Measurements from ENCODE around the gene MUC5AC. TPM values are rescaled to one million over a fixed set of nuclear protein-coding genes. Genes with fewer than 3 reads are reported as not detected.

The MUC5AC gene
- total and polyA plus RNA-seq, 2 of the 13 experiments (the other 11 are each of a cell fraction or from before 2014, with no cell fraction given): under 0.01 TPM; not detected in 1

DNA sequence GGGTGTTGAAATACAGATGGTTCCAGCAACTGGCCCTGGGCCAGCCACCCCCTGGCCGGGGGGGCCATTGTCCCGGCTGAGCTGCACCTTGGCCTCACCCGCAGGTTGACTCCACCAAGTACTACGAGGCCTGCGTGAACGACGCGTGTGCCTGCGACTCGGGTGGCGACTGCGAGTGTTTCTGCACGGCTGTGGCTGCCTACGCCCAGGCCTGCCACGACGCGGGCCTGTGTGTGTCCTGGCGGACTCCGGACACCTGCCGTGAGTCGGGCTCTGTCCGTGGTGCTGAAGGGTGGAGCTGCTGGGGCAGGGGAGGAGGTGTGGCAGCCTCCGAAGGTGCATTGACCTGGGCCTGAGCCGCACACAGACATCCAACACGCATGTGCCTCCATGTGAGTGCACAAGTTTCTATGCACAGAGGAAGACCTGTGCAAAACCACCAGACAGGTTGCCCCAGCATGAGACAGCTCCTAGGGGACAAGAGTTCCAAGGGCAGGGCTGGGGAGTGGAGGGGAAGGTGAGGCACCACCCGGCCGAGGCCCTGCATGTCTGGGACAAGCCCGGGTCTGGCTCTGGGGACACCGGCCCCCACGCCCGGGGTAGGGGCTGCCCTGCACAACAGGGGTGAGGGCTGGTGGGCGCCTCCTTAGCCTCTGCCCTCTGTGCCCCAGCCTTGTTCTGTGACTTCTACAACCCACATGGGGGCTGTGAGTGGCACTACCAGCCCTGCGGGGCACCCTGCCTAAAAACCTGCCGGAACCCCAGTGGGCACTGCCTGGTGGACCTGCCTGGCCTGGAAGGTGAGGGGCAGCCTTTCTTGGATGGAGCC, 81.2 kb downstream of the MUC5AC start (continued):
- TF ChIP-seq, protein P1, sequence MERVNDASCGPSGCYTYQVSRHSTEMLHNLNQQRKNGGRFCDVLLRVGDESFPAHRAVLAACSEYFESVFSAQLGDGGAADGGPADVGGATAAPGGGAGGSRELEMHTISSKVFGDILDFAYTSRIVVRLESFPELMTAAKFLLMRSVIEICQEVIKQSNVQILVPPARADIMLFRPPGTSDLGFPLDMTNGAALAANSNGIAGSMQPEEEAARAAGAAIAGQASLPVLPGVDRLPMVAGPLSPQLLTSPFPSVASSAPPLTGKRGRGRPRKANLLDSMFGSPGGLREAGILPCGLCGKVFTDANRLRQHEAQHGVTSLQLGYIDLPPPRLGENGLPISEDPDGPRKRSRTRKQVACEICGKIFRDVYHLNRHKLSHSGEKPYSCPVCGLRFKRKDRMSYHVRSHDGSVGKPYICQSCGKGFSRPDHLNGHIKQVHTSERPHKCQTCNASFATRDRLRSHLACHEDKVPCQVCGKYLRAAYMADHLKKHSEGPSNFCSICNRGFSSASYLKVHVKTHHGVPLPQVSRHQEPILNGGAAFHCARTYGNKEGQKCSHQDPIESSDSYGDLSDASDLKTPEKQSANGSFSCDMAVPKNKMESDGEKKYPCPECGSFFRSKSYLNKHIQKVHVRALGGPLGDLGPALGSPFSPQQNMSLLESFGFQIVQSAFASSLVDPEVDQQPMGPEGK (CRISPR knock-in tag; IDR thresholded peaks at IDR 0.05): peak; percentile 25
- no peak for TF ChIP-seq SRSF9 (IDR thresholded peaks at IDR 0.05; ENCODE audit: borderline replicate concordance, insufficient read depth, low read depth, low read length, poor library complexity, severe bottlenecking)
- TF ChIP-seq MAZ (IDR thresholded peaks at IDR 0.05; ENCODE audit: borderline replicate concordance, low read depth, low read length): no peak
- TF ChIP-seq MAZ (CRISPR knock-in tag; IDR thresholded peaks at IDR 0.05; ENCODE audit: low read depth): peak; percentile 73
- TF ChIP-seq ZNF589 (CRISPR knock-in tag; conservative IDR thresholded peaks at IDR 0.05): 0 out of 2 replicates have a peak, but pooled peaks have one; percentile 67
- TF ChIP-seq EED (CRISPR knock-in tag; IDR thresholded peaks at IDR 0.05): no peak
- 0 out of 2 replicates have a peak, but pooled peaks have one; percentile 59 for TF ChIP-seq ZNF30 (CRISPR knock-in tag; IDR thresholded peaks at IDR 0.05)
- TF ChIP-seq STAT5B (CRISPR knock-in tag; IDR thresholded peaks at IDR 0.05): 0 out of 2 replicates have a peak, but pooled peaks have one; percentile 66
- no peak for TF ChIP-seq NFRKB (IDR thresholded peaks at IDR 0.05)
- no peak for TF ChIP-seq RFXANK (CRISPR knock-in tag; IDR thresholded peaks at IDR 0.05)
- no peak for TF ChIP-seq ZFAT (CRISPR knock-in tag; conservative IDR thresholded peaks at IDR 0.05)
- TF ChIP-seq ZIK1 (CRISPR knock-in tag; IDR thresholded peaks at IDR 0.05; ENCODE audit: borderline replicate concordance, low read depth): peak; percentile 62; the same call in 1 of the 2 replicates
- 0 out of 2 replicates have a peak, but pooled peaks have one; percentile 59 for TF ChIP-seq MIER3 (CRISPR knock-in tag; IDR thresholded peaks at IDR 0.05; ENCODE audit: borderline replicate concordance)
- TF ChIP-seq ZBTB7B (CRISPR knock-in tag; IDR thresholded peaks at IDR 0.05): no peak
- 0 out of 2 replicates have a peak, but pooled peaks have one; percentile 28 for TF ChIP-seq SALL2 (CRISPR knock-in tag; IDR thresholded peaks at IDR 0.05)
- TF ChIP-seq RARA (CRISPR knock-in tag; IDR thresholded peaks at IDR 0.05): peak; percentile 50
- 0 out of 2 replicates have a peak, but pooled peaks have one; percentile 55 for TF ChIP-seq XBP1 (CRISPR knock-in tag; IDR thresholded peaks at IDR 0.05)
- TF ChIP-seq TRIM24 (CRISPR knock-in tag; IDR thresholded peaks at IDR 0.05): no peak
- no peak for TF ChIP-seq ZNF510 (CRISPR knock-in tag; IDR thresholded peaks at IDR 0.05; ENCODE audit: low read depth)
- TF ChIP-seq ZNF557 (CRISPR knock-in tag; IDR thresholded peaks at IDR 0.05): peak; percentile 89; the same call in 1 of the 2 replicates
- no peak for TF ChIP-seq CEBPG (CRISPR knock-in tag; IDR thresholded peaks at IDR 0.05)
- TF ChIP-seq, protein P2, sequence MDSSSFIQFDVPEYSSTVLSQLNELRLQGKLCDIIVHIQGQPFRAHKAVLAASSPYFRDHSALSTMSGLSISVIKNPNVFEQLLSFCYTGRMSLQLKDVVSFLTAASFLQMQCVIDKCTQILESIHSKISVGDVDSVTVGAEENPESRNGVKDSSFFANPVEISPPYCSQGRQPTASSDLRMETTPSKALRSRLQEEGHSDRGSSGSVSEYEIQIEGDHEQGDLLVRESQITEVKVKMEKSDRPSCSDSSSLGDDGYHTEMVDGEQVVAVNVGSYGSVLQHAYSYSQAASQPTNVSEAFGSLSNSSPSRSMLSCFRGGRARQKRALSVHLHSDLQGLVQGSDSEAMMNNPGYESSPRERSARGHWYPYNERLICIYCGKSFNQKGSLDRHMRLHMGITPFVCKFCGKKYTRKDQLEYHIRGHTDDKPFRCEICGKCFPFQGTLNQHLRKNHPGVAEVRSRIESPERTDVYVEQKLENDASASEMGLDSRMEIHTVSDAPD (CRISPR knock-in tag; IDR thresholded peaks at IDR 0.05): no peak
- no peak for TF ChIP-seq MZF1 (CRISPR knock-in tag; IDR thresholded peaks at IDR 0.05; ENCODE audit: borderline replicate concordance)
- TF ChIP-seq NCOA1 (CRISPR knock-in tag; IDR thresholded peaks at IDR 0.05): no peak
- TF ChIP-seq NCOA5 (CRISPR knock-in tag; IDR thresholded peaks at IDR 0.05): no peak
- TF ChIP-seq, protein P3, sequence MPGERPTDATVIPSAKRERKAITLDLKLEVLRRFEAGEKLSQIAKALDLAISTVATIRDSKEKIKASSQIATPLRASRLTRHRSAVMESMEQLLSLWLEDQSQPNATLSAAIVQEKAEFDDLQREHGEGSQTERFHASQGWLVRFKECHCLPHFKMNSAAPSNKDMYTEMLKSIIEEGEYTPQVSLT (CRISPR knock-in tag; IDR thresholded peaks at IDR 0.05; ENCODE audit: borderline replicate concordance, low read depth): no peak
- no peak; the same call in 1 of the 2 replicates for TF ChIP-seq ZBTB20 (CRISPR knock-in tag; IDR thresholded peaks at IDR 0.05; ENCODE audit: borderline replicate concordance, low read depth)
- TF ChIP-seq AKAP8 (CRISPR knock-in tag; IDR thresholded peaks at IDR 0.05): no peak

Measured in HepG2 (cell line).